Effector memory CD8-positive, alpha-beta T cell (primary cell): ENCODE measurements around the gene CSF1R.
A peak's percentile ranks its signal among the peaks of the same experiment; 100 is the strongest.
"Not testable (repeated sequence)": the region's sequence is repeated elsewhere in the genome, so short reads cannot be mapped to it uniquely, and the experiment has no call there.

ENCODE experiments used
- ATAC-seq: fragments of 150-1000 bp; cut with Tn5 transposase; replicated peaks from 2 replicates; pipeline ENCODE4 v1.10.0; 2021; ENCODE audit warnings: mild to moderate bottlenecking, moderate library complexity
- DNase-seq, 3 experiments: peaks; one replicate each; pipeline ENCODE4 v3.0.0; 2021
- H3K27ac Mint-ChIP-seq, 2 donors: one replicate each; pipeline ENCODE4 v1.8.0; 2022; ENCODE audit warnings: mild to moderate bottlenecking in 2 of 2, mixed read lengths in 2 of 2, moderate library complexity in 2 of 2
- H3K27me3 Mint-ChIP-seq, 2 donors: one replicate each; pipeline ENCODE4 v1.8.0; 2022; ENCODE audit warnings: mixed read lengths in 2 of 2
- H3K36me3 Mint-ChIP-seq: one replicate; pipeline ENCODE4 v1.8.0; 2022; ENCODE audit warnings: mild to moderate bottlenecking, moderate library complexity, mixed read lengths; ENCODE audit not compliant: insufficient read depth
- H3K4me1 Mint-ChIP-seq, 2 donors: one replicate each; pipeline ENCODE4 v1.8.0; 2022; ENCODE audit warnings: low read depth in 2 of 2, mixed read lengths in 2 of 2
- H3K4me3 Mint-ChIP-seq, 2 donors: one replicate each; pipeline ENCODE4 v1.8.0; 2022; ENCODE audit warnings: mild to moderate bottlenecking in 2 of 2, mixed read lengths in 2 of 2, moderate library complexity in 2 of 2
- H3K9me3 Mint-ChIP-seq, 2 donors: one replicate each; pipeline ENCODE4 v1.8.0; 2022; ENCODE audit warnings: mixed read lengths in 2 of 2

The CSF1R gene

DNA sequence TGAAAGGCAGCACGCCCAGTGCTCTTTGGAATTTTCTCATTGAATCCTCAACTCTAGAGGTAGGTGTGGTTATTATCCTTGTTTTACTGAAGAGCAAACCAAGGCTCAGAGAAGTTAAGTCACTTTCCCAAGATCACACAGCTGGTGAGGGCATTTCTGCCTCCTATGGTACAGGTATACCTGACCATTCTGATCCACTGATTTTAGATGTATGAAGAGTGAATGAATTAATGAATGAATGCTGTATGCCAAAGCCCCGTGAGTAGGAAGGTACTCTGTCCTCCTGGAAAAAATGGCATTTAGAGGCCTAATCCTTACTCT, 18.2 kb upstream of the CSF1R start:
- Mint-ChIP-seq H3K27me3 (peaks cover 16 to 37% of the 10 kb centered on the region in 2 donors), H3K4me1 (peaks cover 0 to 2% of the 10 kb centered on the region in 2 donors), H3K9me3 (no peaks in the 10 kb centered on the region), H3K36me3 (no peaks in the 10 kb centered on the region), H3K27ac (no peak overlapping the region), H3K4me3 (no peak overlapping the region)
- DNase-seq (no peak), ATAC-seq (no peak)

GRCh38 chr5:150103678-150104549, 17.6 kb upstream of the CSF1R start:
- H3K36me3 Mint-ChIP-seq: no peaks in the 10 kb centered on the region
- H3K27me3 Mint-ChIP-seq: peaks cover 14 to 33% of the 10 kb centered on the region in 2 donors
- no peaks in the 10 kb centered on the region for H3K9me3 Mint-ChIP-seq
- no peak for ATAC-seq
- H3K27ac Mint-ChIP-seq: no peak overlapping the region
- DNase-seq: no peak
- peaks cover 0 to 2% of the 10 kb centered on the region in 2 donors for H3K4me1 Mint-ChIP-seq
- no peak overlapping the region for H3K4me3 Mint-ChIP-seq

- ATAC-seq (no peak), DNase-seq (no peak)
- H3K27me3 Mint-ChIP-seq: peaks cover 6 to 17% of the 10 kb centered on the region in 2 donors
- H3K27ac Mint-ChIP-seq: no peak overlapping the region
- peaks cover 0 to 2% of the 10 kb centered on the region in 2 donors for H3K4me1 Mint-ChIP-seq
- no peaks in the 10 kb centered on the region for H3K9me3 Mint-ChIP-seq
- H3K36me3 Mint-ChIP-seq: no peaks in the 10 kb centered on the region
- H3K4me3 Mint-ChIP-seq: no peak overlapping the region
Observed at GRCh38 chr5:150101023-150101422, 14.7 kb upstream of the CSF1R start.

DNA sequence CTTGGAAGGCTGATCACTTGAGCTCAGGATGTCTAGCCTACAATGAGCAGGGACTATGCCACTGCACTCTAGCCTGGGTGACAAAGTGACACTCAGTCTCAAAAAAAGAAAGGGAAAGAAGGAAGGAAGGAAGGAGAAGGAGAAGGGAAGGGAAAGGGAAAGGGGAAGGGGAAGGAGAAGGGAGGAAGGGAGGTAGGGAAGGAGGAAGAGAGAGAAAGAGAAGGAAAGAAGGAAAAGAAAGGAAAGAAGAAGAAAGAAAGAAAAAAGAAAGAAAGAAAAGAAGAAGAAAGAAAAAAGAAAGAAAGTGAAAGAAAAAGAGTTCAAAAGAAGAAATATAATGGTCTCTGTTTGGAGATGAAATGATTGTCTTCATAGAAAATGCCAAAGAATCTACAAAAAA, 10.8 kb upstream of the CSF1R start:
- Mint-ChIP-seq H3K27me3 (peaks cover 21 to 41% of the 10 kb centered on the region in 2 donors), H3K27ac (no peak overlapping the region), H3K4me1 (no peaks in the 10 kb centered on the region), H3K4me3 (no peak overlapping the region), H3K36me3 (no peaks in the 10 kb centered on the region), H3K9me3 (no peaks in the 10 kb centered on the region)
- no peak for ATAC-seq
- no peak for DNase-seq

DNA sequence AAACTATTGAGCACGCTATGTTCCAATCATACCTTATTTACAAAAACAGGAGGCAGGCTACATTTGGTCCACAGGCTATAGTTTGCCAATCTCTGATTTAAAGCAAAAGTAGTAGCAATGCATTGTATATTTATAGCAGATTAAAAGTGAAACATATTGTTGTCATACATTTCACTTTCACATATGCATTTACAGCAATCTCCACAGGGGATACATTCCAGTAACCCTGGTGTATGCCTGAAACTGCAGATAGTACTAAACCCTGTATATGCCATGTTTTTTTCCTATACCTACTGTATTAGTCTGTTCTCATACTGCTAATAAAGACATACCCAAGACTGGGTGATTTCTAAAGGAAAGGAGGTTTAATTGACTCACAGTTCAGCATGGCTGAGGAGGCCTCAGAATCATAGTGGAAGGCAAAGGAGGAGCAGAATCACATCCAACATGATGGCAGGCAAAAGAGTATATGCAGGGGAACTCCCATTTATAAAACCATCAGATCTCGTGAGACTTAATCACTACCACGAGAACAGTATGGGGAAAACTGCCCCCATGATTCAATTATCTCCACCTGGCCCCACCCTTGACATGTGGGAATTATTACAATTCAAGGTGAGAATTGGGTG, 5.9 kb upstream of the CSF1R start:
- Mint-ChIP-seq H3K27ac (no peak overlapping the region), H3K36me3 (no peaks in the 10 kb centered on the region)
- ATAC-seq: no peak

DNA sequence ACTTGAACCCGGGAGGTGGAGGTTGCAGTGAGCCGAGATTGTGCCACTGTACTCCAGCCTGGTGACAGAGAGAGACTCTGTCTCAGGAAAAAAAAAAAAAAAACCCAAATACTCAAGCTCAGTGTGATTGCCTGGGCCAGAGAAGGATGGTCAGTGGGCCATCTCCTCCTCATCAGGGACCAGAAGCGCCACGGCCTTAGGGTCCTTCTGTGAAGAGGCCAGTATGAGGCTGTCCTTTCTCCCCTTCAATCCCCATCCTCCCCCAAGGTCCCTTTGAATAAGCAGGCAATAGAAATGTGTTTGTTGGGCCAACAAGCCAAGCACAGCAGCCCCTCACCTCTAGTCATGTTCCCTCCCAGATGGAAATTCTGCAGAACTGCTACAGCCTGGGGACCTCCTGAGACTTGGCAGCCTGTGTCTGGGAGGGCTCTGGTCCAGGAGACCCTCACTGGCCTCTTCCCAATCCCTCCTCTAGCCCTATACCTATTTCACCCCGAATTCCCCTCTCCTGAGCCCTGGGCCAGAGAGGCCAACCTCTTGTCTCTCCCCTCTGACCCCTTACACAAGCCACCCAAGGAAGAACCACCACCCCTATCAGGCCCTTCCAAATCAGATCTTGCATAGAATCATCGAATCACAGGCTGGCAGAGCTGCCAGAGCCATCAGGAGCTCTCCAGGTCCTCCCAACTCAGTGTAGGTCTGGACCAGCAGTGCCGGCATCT, 1.0 kb downstream of the CSF1R start:
- no peak overlapping the region for H3K27ac Mint-ChIP-seq
- H3K9me3 Mint-ChIP-seq: no peaks in the 10 kb centered on the region
- no peak overlapping the region for H3K4me3 Mint-ChIP-seq
- no peak for DNase-seq
- no peak for ATAC-seq
- no peaks in the 10 kb centered on the region for H3K36me3 Mint-ChIP-seq
- H3K4me1 Mint-ChIP-seq: no peaks in the 10 kb centered on the region
- peaks cover 73 to 81% of the 10 kb centered on the region in 2 donors for H3K27me3 Mint-ChIP-seq

More for the DNA sequence above, 5.9 kb upstream of the CSF1R start:
- no peak overlapping the region for H3K4me3 Mint-ChIP-seq
- no peaks in the 10 kb centered on the region for H3K9me3 Mint-ChIP-seq
- no peak for DNase-seq
- peaks cover 57 to 71% of the 10 kb centered on the region in 2 donors for H3K27me3 Mint-ChIP-seq
- no peaks in the 10 kb centered on the region for H3K4me1 Mint-ChIP-seq

- not testable (repeated sequence) for ATAC-seq, H3K36me3 Mint-ChIP-seq, H3K27ac Mint-ChIP-seq, DNase-seq, H3K4me3 Mint-ChIP-seq, H3K9me3 Mint-ChIP-seq, H3K4me1 Mint-ChIP-seq
- H3K27me3 Mint-ChIP-seq: peaks cover 70 to 81% of the 10 kb centered on the region in 2 donors
Observed at GRCh38 chr5:150084754-150085153, 1.6 kb downstream of the CSF1R start.

GRCh38 chr5:150082889-150083288, 3.5 kb downstream of the CSF1R start:
- H3K9me3 Mint-ChIP-seq: no peaks in the 10 kb centered on the region
- H3K4me3 Mint-ChIP-seq: no peak overlapping the region
- peaks cover 51 to 81% of the 10 kb centered on the region in 2 donors for H3K27me3 Mint-ChIP-seq
- DNase-seq (no peak), ATAC-seq (no peak)
- no peaks in the 10 kb centered on the region for H3K4me1 Mint-ChIP-seq
- no peak overlapping the region for H3K27ac Mint-ChIP-seq
- H3K36me3 Mint-ChIP-seq: peaks cover 5% of the 10 kb centered on the region

GRCh38 chr5:150082374-150082773, 4.0 kb downstream of the CSF1R start:
- Mint-ChIP-seq H3K9me3 (no peaks in the 10 kb centered on the region), H3K36me3 (peaks cover 5% of the 10 kb centered on the region), H3K4me3 (no peak overlapping the region), H3K4me1 (no peaks in the 10 kb centered on the region), H3K27me3 (peaks cover 46 to 76% of the 10 kb centered on the region in 2 donors), H3K27ac (no peak overlapping the region)
- DNase-seq (no peak), ATAC-seq (no peak)

DNA sequence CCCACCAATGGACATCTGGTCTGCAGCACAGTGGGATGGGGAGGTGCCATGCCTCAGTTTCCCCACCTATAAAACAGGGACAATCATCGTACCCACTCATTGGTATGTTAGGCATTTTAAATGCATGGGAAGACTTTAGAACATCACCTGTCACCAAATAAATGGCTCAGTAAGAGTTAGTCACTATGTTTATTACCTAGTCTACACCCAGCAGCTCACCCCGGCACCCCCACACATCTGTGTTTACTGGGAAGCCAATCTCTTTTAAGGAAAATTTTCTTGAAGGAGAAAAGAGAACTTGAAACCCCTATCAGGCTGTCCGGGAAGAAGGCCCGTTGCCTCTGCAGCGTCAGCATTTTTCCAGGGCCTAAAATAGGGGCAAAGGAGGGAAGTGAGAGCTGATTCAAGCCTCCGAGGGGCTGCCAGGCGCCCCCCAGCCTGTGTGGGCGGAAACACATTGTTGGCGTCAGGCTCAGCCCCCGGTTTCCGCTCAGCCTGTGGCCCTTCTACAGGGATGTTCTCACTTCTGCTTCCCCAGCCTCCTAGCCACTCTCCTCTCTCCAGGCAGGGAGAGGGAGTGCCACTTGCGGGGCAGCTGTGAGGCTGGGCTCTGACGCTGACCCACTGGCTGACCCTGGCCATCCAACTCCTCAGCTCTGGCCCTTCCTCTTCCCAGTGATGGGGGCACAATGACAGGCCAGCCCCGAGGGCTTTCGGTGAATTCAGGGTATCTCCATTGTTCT, 4.6 kb downstream of the CSF1R start:
- H3K4me1 Mint-ChIP-seq: no peaks in the 10 kb centered on the region
- ATAC-seq (peak; percentile 17), DNase-seq (no peak)
- no peak overlapping the region for H3K27ac Mint-ChIP-seq
- peaks cover 40 to 69% of the 10 kb centered on the region in 2 donors for H3K27me3 Mint-ChIP-seq
- no peak overlapping the region for H3K4me3 Mint-ChIP-seq
- peaks cover 5% of the 10 kb centered on the region for H3K36me3 Mint-ChIP-seq
- H3K9me3 Mint-ChIP-seq: no peaks in the 10 kb centered on the region

- Mint-ChIP-seq H3K27me3 (peaks cover 31 to 61% of the 10 kb centered on the region in 2 donors), H3K27ac (no peak overlapping the region), H3K36me3 (peaks cover 5% of the 10 kb centered on the region), H3K4me1 (no peaks in the 10 kb centered on the region), H3K9me3 (no peaks in the 10 kb centered on the region), H3K4me3 (no peak overlapping the region)
- ATAC-seq (no peak), DNase-seq (no peak)
Observed at GRCh38 chr5:150080696-150081435, 5.5 kb downstream of the CSF1R start.

GRCh38 chr5:150079909-150080461, 6.4 kb downstream of the CSF1R start:
- Mint-ChIP-seq H3K27ac (no peak overlapping the region), H3K27me3 (peaks cover 24 to 52% of the 10 kb centered on the region in 2 donors), H3K4me3 (no peak overlapping the region), H3K36me3 (peaks cover 5% of the 10 kb centered on the region), H3K9me3 (no peaks in the 10 kb centered on the region), H3K4me1 (no peaks in the 10 kb centered on the region)
- DNase-seq: no peak
- no peak for ATAC-seq
